ENCODE data around the gene FUT9.

Gene FUT9

DNA sequence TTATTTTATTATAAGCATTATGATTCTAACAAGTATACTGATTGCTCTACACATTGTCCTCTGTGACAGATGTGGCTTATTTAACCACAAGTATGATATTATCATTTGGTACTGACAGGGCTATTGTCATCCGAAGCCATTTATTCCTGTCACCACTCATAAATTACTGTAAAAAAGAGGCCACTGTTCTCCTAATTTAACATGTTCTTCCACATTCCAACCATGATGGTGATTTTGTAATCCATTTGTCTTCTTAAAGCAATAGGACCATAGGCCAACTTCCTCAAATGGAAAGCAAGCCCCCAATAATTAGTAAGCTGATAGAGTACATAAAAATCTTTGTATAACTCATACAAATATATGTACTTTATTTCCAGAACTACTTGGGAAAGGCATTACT, 50.6 kb downstream of the FUT9 start:
- no peak for DNase-seq

DNA sequence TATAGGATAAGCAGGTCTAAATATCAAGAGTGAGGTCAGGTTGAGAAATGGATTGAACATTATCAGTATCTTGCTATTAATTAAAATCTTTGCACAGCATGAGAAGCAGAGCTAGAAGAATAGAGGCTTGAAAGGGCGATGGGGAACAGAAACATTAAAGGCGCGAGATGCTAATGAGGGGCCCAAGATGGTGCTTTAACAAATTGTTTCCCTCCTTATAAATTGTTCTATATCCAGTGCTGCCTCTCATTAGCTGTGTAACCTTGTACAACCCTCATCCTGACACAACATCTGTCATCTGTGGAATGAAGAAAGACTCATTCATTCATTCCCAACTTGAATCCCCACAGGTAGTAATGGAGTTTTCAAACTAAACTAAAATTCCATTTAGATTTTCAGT, 57.8 kb downstream of the FUT9 start:
- no peak for DNase-seq

DNA sequence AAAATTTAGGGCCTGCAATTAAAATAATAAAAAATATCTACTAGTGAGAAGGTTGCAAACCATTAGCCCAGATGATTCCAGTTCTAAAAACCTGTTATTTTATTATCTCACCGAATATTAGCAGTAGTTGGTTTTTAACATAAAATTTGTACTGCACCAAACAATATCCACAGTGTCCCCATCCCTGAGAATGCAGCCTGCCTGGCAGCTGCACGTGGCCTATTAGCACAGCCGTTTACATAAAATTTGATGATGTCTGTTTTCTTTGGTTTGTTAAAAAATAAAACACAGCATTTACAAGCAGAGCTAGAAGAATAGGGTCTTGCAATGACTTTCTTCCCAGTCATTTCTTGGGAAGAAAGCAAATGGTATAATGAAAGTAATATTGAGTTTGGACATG, 58.2 kb downstream of the FUT9 start:
- DNase-seq = peak in 1 of 56 donors; percentile 11

DNA sequence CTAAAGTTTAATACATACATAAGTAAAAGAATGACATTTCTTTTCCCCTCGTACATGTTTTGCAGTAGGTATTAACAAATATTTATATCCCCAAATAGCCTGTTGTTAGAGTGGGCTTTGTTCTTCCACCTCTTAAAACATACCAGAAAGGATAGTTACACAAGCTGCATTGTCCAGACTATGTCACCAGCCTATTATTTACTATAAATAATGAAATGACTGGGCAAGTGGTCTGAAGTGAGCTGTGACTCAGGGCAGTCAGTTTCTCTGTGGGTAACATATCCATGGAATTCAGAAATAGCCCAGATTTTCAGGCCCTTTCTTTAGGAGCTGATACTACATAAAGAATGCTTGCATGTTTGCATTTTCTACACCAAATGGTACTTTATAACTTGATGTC, 60.1 kb downstream of the FUT9 start:
- DNase-seq = no peak

DNA sequence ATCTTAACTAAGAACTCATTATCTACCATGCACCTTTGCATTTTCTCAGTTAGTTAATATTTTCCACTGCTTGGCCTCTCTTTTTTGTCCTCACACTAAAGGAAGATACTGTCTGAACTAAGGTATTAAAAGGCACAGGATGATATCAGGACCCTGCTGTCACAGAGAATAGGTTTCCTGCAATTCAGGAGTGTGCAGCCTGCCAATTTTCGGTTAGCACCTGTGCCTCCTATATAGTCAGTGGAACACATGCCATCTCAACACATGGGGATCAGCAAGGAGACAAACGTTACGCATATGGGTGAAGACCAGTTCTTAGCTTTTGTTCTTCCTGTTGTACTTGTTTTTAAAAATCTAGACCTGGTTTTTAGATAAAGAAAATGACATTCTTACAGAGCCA, 71.0 kb downstream of the FUT9 start:
- DNase-seq = no peak

DNA sequence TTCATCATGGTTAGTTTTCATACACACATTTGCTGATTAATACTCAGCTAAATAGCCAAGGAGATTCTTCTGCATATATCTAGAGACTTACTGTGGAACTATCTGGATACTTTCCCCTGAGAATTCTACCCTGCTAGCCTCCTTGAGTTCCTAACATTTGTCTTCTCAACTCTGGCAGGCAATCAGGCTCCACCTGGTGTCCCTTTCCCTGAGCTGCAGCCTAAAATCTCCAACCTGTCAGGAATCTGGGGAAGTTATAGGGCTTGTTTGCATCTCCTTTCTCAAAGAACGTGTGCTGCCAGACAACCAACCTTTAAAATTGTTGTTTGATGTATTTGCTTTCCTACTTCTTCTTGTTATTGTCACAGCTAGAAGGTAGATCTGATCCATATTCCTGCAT, 73.4 kb downstream of the FUT9 start:
- DNase-seq = no peak

DNA sequence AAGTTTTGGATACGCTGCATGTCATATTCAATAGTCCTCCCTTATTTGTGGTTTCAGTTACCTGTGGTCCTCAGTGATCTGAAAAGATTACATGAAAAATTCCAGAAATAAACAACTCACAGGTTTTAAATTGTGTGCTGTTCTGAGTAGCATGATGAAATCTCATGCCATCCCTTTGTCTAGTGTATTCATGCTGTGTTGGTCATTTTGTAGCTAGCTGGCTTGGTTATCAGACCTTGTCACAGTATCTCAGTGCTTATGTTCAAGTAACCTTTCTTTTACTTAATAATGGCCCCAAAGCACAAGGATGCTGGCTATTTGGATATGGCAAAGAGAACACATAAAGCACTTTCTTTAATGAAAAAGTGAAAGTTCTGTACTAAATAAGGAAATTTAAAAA, 78.3 kb downstream of the FUT9 start:
- DNase-seq = no peak

DNA sequence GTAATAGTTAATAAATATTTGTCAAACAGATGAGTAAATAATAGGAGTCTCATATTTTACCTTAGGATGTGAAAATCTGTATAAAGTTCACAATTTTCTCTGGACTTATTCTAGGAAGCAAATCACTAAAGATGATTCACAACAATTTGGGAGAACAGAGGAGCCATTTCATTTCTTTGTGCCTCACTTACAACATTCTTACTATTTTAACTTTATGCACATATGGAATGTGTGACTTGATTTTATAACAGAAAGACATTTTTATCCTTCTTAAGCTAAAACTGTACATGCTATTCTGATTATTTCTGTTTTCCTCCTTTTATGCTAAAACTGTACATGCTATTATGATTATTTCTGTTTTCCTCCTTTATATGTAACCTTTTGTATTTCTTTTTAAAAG, 83.3 kb downstream of the FUT9 start:
- no peak for DNase-seq

DNA sequence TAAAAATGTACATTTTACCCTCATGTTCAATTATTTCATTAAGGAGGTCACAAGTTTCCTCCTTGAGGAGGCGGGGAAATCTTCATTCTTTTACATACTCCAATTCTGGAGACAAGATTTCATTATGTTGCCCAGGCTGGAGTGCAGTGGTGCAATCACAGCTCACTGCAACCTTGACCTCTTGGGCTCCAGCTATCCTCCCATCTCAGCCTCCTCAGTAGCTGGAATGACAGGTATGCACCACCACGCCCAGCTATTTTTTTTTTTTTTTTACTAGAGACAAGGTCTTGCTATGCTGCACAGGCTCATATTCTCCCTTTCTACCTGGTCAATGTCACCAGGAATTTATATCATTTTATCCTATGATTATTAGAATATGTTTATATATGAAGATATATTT, 85.8 kb downstream of the FUT9 start:
- DNase-seq = no peak

DNA sequence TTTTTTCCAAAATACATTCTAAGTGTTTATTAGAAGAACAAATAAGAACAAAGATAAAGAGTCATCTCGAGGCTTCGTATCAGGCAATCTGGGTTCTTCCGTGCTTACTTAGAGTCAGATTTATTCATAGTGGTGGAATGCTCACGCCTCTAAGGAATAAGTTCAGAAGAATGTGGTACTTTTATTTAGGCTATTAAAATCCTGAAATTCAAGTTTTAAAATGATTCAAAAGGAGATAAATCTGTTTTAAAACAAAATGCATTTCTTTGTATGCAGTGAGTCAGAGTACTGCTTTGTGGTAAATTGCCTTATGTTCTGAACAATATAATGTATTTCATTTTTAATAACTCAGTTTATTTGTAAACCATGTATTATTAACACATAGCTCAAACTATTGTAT, 89.1 kb downstream of the FUT9 start:
- no peak for DNase-seq

DNA sequence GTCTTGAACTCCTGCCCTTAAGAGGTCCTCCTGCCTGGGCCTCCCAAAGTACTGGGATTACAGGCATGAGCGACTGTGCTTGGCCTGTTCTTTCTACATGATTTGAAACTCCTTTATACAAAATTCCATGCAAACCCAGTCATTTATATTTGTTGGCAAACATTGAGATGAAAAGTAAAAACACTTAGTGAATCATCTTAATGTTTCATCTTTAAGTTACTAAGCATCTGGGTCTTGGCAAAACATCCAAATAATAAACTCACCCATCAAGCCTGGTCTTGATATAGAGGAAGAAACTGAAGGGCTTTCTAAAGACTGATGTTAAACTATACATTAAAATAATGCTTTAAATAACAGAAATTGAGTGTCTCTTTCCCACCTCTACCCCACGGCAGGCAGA, 95.1 kb downstream of the FUT9 start:
- no peak for DNase-seq

DNA sequence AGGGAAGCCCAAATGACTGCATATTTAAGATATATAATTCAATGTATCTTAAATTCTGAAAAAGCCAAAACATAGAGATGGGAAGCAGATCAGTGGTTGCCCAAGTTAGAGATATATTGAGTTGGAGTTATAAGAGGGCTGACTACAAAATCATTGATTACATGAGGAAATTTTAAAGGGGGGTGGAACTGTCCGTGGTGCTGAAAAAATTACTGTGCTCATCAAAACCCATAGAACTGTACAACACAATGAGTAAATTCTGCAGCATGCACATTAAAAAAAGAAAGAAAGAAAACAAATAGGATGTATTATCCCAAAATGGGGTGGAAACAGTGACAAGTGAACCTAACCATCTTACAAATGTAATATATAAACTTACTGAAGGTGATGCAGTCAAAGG, 100.9 kb downstream of the FUT9 start:
- no peak for DNase-seq

DNA sequence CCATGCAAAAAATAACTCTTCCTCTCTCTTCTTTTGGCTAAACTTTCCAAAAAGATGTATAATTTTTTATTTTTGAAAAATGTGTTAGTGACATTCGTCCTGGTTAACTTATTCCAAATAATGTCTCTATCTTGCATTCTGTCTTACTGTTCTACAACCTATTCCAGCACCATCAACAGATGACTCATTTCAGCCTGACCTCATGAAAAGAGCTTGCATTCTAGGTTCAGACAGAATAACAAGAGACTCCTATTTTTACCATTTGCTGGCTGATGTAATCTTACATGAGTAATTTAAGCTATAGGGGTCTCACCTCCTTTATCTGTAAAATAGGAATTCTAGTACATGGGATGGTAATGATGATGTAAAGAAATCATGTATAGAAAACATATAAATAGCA, 109.0 kb downstream of the FUT9 start:
- DNase-seq = peak in 1 of 56 donors; percentile 0

DNA sequence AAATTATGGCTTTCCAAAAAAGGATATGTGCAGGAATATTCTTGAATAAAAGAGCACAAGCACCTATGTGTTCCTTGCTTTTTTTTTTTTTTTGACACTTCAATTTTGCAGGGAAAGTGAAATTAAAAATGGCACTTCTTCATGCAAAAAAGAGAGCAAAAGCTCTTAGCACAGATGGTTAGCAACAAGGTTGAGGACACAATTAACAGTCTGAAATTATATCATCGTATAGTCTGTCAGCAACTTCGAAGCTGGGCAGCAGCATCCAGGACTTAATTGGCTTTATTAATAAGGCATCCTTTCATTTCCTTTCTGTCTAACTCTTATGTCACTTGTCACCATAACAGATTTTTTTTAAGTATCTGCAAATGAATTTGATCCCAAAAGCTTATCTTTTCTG, 122.6 kb downstream of the FUT9 start:
- DNase-seq = no peak

DNA sequence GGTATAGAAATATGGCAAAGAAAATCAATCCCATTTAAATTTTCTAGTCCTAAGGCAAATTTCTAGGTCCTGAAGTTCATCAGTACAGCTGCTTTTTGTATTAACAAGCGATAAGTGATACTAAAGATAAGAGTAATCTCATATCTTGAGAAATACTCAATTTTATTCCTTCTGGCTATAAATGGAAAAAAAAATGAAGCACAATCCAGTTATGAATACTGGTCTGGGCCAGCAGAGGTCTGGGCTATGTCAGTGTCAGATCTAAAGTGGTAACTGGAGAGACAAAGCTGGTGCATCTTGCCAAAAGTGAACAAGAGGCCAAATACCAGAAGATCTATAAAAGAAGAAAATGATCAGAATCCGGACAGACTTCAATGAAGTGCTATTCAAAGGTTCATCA, 126.4 kb downstream of the FUT9 start:
- no peak for DNase-seq

DNA sequence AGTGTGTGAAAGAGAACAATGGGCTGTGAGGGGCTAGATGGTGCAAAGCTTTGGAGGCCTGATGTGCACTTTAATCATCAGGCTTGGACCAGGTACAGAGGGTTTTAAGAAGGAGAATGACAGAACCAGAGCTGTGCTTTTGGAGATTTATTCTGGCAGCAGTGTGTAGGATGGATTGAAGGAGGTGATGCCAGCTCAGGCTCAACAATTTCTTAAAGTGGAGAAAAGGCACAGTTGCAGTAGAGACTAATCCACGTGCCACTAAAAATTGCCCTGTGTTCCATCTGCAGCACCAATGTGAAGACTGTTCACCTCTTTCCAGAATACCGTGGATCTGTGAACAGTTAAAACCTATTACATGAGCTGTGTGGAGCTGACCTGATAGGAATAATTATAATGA, 134.7 kb downstream of the FUT9 start:
- DNase-seq = peak in 8 of 56 donors; percentile 1 to 33 (median 15)

DNA sequence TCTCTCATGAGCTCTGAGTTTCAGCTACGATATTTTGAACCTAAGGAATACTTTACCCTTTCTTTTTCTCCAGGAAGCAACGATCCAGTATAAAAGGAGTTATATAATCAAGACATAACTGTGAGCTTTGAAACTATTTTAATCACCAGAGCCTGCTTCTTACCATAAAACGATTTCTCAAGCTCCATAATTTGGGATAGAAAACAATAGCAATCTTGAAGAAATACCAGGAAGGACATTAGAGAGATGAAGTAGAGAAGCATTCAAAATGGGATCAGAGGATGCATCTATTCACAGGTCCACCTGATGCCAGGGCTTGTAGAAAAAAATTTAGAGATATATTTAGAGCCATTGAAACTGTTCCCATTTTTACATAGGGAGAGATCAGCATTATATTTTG, 135.9 kb downstream of the FUT9 start:
- no peak for DNase-seq

DNA sequence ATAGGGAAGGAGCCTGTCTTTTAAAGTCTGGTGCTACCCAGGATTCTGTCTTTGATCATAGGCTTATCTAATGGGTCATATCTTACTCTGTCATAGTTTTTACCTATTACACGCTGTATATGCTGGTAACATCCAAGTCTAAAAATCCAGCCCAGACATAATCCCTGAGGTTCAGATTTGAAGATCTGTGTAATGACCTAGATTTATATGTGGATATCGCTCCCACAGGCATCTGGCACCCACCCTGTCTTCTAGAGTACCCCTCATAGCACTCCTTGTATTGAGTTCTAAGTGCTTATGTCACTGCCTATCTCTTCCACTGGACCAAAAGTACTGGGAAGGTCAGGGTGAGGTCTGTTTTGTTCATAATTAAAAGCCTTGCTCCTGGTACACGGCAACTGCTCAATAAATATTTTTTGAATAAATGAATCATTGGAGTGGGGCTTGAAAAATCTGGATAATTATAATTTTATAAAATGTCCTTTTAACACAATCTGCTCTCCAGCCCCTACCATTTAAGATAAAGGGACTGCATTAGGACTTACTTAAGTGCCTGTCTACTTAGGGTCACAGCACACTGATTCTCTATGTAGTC, 136.4 kb downstream of the FUT9 start:
- DNase-seq = no peak

DNA sequence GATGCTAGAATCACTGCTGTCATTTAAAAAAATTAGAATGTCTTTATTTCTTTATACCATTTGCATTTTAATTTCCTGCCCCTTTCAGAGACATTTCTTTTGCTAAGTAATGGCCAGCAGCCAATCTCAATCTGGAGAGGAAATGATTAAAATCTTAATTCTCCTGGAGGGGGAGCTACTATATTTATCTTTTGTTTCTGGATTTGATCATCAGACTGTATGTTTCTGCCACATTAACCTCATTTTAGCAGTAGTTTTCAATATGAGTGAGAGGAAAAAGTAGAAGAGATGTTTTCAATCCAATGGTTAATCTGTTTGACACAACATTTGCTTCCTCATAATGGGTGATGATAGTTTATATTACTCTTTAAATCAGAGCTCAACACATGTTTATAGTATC, 138.0 kb downstream of the FUT9 start:
- DNase-seq = peak in 1 of 56 donors; percentile 1

DNA sequence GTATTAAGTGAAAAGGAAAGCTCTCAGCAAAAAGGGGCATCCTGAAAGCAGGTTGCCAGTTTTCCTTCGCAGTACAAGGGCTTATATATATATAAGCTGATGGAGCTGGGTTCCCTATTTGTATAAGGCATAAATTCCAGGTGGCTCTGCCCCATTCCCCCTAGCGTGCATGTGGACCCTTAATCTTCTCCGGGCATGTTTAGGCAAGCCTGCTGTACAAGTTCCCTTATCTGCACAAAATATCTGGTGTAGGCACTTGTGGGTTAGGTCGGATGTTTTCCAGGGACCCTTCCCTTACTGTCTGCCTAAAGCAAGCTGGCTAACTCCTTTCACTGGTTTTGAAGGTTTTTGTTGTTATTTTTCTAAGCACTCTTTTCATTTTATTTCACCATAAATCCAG, 140.7 kb downstream of the FUT9 start:
- no peak for DNase-seq

DNA sequence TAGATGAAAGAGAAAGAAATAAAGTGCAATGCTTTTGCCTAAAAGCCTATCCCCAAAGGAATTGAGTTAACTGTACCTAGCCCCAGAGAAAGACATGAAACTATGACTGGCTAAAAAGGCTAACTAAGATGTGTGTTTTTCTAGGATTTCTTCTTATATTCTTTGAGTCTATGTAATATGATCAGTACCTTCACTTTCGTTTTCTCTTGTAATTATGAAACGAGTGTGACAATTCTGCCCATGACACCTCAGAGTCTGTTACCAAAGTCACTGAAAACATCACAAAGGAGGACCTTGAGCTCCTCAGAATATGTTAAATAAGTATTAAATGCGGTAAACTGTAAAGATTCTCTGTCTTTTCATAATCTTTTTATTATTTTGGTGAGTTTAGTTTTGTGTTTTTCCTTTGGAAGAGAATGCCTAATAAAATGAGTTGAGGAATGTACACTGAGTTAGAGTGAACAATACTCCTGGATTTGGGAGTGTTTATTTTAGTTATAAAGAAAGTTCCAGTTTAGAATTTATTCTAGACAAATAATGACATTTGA, 141.3 kb downstream of the FUT9 start:
- no peak for DNase-seq

DNA sequence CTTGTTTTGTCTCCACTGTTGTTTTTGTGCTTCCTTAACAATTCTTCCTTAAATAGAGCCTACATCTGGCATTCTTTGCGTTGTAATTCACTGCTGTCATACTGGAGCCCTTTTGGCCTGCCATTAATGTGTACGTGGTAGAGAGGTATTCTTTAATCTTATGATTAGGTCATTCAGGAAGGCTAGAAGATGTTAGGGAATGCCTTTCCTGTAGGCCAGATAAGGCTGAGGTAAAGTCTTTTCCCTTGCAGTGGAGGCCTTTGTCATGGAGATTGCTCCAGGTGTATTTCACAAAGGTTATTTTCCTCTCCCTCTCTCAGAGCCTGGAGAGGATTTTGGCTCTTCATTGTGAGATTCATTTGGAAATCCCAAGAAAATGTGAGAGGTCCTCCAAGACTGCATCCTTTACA, 146.9 kb downstream of the FUT9 start:
- DNase-seq = no peak

DNA sequence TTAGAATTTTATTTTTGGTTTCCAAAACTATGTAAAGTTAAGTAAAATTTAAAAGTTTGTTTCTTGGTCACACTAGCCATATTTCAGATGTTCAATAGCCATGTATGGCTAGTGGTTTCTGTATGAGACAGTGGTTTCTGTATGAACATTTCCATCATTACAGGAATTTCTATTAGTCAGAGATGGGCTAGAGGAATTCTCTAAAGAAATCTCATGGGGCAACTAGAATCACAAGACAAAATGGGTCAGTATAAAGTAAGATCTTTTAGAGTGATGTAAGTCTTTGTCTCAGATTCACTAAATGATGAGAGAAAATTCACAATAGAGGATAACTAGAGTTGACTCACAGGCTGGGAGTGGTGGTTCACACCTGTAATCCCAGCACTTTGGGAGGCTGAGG, 149.0 kb downstream of the FUT9 start:
- no peak for DNase-seq

DNA sequence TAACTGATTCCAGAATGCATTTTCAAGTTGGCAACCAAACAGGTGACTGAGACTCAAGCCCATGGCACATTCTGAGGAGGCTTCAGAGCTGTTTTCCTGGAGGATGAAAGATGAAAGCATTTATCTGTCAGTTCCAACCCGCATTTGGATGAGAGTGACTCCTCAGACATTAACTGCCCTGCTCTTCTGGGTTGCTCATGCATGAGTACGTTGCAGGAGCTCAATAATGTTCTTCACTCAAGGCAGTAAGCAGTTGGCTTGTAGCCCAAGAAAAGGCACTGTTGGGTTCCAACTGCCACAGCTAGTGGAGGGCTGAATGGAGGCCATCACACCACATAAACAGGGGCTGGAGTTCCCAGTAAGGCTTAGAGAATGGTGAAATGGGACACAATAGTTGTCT, 155.3 kb downstream of the FUT9 start:
- peak in 11 of 56 donors; percentile 1 to 43 (median 25) for DNase-seq

Measured in nucleus accumbens (tissue), 56 donors.